Body of pancreas (tissue), 4 donors: ENCODE results near the gene EBP. TPM values are rescaled to one million over a fixed set of nuclear protein-coding genes. Genes with fewer than 3 reads are reported as not detected.

Source experiments
- ATAC-seq: fragments of 150-250 bp; one replicate; pipeline ENCODE4 v1.9.1; 2016
- DNase-seq, 4 donors: peaks; one replicate each; pipeline ENCODE4 v3.0.0-alpha.2; 2019
- H3K27ac ChIP-seq, 4 donors: fragments of 200-600 bp; sonication (generic); 1 replicate in 3 of 4; 2 replicates in 1 of 4; pipeline versions ENCODE4 v1.5.1 to v1.6.1; 2016 to 2019; ENCODE audit warnings: mild to moderate bottlenecking in 1 of 4, mixed read lengths in 1 of 4, moderate library complexity in 1 of 4
- H3K27me3 ChIP-seq, 2 donors: fragments of 200-600 bp; sonication (generic); one replicate each; pipeline ENCODE4 v1.6.0; 2016; ENCODE audit warnings: mild to moderate bottlenecking in 1 of 2
- H3K36me3 ChIP-seq, 2 donors: fragments of 200-600 bp; sonication (generic); replicated peaks in 1 of 2; 2 replicates each; pipeline ENCODE4 v1.5.1; 2016; ENCODE audit warnings: low read depth in 2 of 2; ENCODE audit not compliant: insufficient read depth in 1 of 2
- H3K4me1 ChIP-seq: fragments of 200-600 bp; sonication (generic); one replicate; pipeline ENCODE4 v1.6.0; 2016
- H3K4me3 ChIP-seq, 2 donors: fragments of 200-600 bp; sonication (generic); 1 replicate in 1 of 2; 2 replicates in 1 of 2; pipeline ENCODE4 v1.5.1; 2016 to 2019
- H3K9me3 ChIP-seq, 3 donors: fragments of 200-600 bp; sonication (generic); 1 replicate in 2 of 3; 2 replicates in 1 of 3; pipeline ENCODE4 v1.5.1; 2016
- POLR2A ChIP-seq, 3 donors: fragments of 450-650 bp; IDR thresholded peaks; one replicate each; pipeline ENCODE4 v1.6.1; 2016; ENCODE audit warnings: antibody characterized with exemption in 3 of 3, mild to moderate bottlenecking in 2 of 3
- WGBS, 2 donors: methylation state at CpG; one replicate each; pipeline ENCODE4 v1.1.5; 2017; 5-methylcytosine and 5-hydroxymethylcytosine counted together
- intact Hi-C: fragments of 100-400 bp; cut with DNase I; formaldehyde crosslinking; loops from one replicate; pipeline ENCODE4 v1.15.1; 2023
- total RNA-seq, 2 donors: library from RNA; depleted of rRNA; stranded (reverse); fragments of >200 nt; gene quantifications; one replicate each; pipeline ENCODE4 v1.1.0, GENCODE V29; 2016
- TF ChIP-seq, protein P1 (sequence below), 7 experiments: fragments of 450-650 bp in 4 of 7; fragments of 200-600 bp in 3 of 7; sonication (generic) in 3 of 7; IDR thresholded peaks; one replicate each; pipeline ENCODE4 v1.5.1; 2016 to 2019; ENCODE audit warnings: antibody characterized with exemption in 7 of 7

The EBP gene
- total RNA-seq, 2 donors from 2014 or later, result 14.8 to 19.7 TPM

GRCh38 chrX:48560681-48561080, 39.1 kb downstream of the EBP start:
- TF ChIP-seq POLR2A (IDR thresholded peaks at IDR 0.05), result no peak
- TF ChIP-seq, protein P1, sequence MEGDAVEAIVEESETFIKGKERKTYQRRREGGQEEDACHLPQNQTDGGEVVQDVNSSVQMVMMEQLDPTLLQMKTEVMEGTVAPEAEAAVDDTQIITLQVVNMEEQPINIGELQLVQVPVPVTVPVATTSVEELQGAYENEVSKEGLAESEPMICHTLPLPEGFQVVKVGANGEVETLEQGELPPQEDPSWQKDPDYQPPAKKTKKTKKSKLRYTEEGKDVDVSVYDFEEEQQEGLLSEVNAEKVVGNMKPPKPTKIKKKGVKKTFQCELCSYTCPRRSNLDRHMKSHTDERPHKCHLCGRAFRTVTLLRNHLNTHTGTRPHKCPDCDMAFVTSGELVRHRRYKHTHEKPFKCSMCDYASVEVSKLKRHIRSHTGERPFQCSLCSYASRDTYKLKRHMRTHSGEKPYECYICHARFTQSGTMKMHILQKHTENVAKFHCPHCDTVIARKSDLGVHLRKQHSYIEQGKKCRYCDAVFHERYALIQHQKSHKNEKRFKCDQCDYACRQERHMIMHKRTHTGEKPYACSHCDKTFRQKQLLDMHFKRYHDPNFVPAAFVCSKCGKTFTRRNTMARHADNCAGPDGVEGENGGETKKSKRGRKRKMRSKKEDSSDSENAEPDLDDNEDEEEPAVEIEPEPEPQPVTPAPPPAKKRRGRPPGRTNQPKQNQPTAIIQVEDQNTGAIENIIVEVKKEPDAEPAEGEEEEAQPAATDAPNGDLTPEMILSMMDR (IDR thresholded peaks at IDR 0.05), result no peak
- no peak overlapping the region for H3K4me3 ChIP-seq
- WGBS, 2 donors, result 86 to 97% methylated on average over 2 to 11 of the region's 12 CpGs
- H3K4me1 ChIP-seq, result no peaks in the 10 kb centered on the region
- no peak for DNase-seq
- no peak overlapping the region for H3K27ac ChIP-seq
- no peaks in the 10 kb centered on the region for H3K9me3 ChIP-seq
- H3K36me3 ChIP-seq, result peaks cover 0 to 4% of the 10 kb centered on the region in 2 donors
- intact Hi-C loops, result no loop called here
- no peaks in the 10 kb centered on the region for H3K27me3 ChIP-seq
- no peak for ATAC-seq

DNA sequence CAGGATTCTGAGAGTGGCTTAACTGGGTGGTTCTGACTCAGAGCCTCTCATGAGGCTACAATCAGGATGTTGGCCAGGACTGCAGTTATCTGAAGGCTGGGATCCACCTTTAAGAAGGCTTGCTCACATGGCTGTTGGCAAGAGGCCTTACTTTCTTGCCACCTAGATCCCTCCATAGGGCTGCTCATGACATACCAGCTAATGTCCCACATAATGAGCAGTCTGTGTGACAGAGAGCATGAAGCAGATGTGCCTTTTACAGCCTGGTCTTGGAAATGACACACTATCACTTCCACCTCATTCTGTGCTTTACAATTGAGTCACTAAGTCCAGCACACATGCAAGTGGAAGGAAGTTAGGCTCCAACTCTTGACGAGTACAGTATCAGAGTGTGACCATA, 48.4 kb downstream of the EBP start:
- 75% methylated on average over 1 of the region's 1 CpG; no CpG with 5 or more reads in 1 of the 2 donors for WGBS, 2 donors
- ATAC-seq, result no peak
- DNase-seq, result no peak
- Histone ChIP-seq H3K36me3 (no peaks in the 10 kb centered on the region), H3K27me3 (no peaks in the 10 kb centered on the region), H3K9me3 (no peaks in the 10 kb centered on the region), H3K27ac (no peak overlapping the region), H3K4me3 (no peak overlapping the region), H3K4me1 (no peaks in the 10 kb centered on the region)
- intact Hi-C loops, result no loop called here
- TF ChIP-seq, protein P1 (IDR thresholded peaks at IDR 0.05), result no peak
- TF ChIP-seq POLR2A (IDR thresholded peaks at IDR 0.05), result no peak

GRCh38 chrX:48573690-48574269, 52.2 kb downstream of the EBP start:
- ATAC-seq (peak; percentile 19), DNase-seq (peak; percentile 31 to 39 (median 35))
- peaks cover 27% of the 10 kb centered on the region for H3K4me1 ChIP-seq
- H3K9me3 ChIP-seq, result no peaks in the 10 kb centered on the region
- TF ChIP-seq, protein P1 (IDR thresholded peaks at IDR 0.05), result no peak
- no peak for TF ChIP-seq POLR2A (IDR thresholded peaks at IDR 0.05)
- peaks cover 3 to 6% of the 10 kb centered on the region in 2 donors for H3K36me3 ChIP-seq
- H3K4me3 ChIP-seq, result no peak overlapping the region
- intact Hi-C loops, result no loop called here
- no peaks in the 10 kb centered on the region for H3K27me3 ChIP-seq
- 11 to 40% methylated on average over 12 to 19 of the region's 19 CpGs for WGBS, 2 donors
- peak overlapping the region; percentile 81 to 99 (median 98) for H3K27ac ChIP-seq

DNA sequence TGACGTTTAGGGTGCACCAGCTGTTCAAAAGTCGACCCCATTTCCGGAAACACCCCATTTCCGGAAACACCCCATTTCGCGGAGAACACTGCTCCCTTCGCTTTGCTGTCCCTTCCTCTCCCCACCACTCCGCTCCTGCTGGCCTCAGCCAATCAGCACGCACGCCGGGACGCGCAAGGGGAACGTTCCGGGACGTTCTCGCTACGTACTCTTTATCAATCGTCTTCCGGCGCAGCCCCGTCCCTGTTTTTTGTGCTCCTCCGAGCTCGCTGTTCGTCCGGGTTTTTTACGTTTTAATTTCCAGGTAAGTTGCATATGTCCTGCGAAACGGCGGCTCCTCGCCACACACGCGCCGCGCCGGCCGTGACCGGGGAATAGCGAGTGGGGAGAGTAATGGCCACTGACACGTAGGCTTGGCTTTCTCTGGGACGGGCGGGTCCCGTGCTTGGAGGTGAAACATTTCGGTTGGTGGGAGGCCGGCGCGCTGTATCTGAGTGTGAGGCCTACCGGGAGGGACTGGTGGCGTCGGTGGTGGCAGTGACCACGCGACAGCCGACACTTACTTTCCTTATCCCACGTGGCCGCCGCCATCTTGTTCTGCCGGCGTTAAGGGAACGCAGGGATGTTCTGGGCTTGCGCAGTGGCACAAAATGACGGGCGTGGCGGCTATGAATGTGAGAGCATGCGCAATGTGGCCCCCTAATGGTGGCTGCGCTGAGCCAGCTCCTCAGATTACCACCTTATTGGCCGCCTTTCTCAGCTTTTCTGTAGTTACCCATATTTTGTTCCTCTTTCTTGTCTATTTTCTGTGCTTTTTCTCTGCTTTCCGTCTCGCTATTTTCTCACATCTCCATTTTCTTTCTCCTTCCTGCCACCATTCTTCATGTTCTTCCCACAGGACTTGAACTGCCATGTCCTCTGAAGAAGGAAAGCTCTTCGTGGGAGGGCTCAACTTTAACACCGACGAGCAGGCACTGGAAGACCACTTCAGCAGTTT, 53.0 kb downstream of the EBP start, which contains the start of gene RBM3:
Gene RBM3 (plus strand): TSS at position 215 of the 997 bp plus-strand sequence. CDS start 697 bp downstream, at position 912.
- Histone ChIP-seq H3K27me3 (no peaks in the 10 kb centered on the region), H3K27ac (peak within 1 kb of the TSS; percentile 81 to 99 (median 98)), H3K36me3 (peaks cover 3 to 6% of the 10 kb centered on the region in 2 donors), H3K4me1 (peaks cover 30% of the 10 kb centered on the region), H3K4me3 (peak within 1 kb of the TSS; percentile 37 to 52), H3K9me3 (no peaks in the 10 kb centered on the region)
- TF ChIP-seq, protein P1 (IDR thresholded peaks at IDR 0.05), result peak in 5 of 7 experiments; percentile 16 to 61 (median 45)
- TF ChIP-seq POLR2A (IDR thresholded peaks at IDR 0.05), result peak; percentile 76 to 96 (median 95)
- DNase-seq (peak; percentile 91 to 94 (median 93)), ATAC-seq (peak; percentile 98)
- intact Hi-C loops, result no loop called here
- WGBS, 2 donors, result 0 to 1% methylated on average over 38 to 66 of the region's 71 CpGs
